Ishikawa (cell line): ENCODE results near the gene SLC41A3.

ENCODE experiments used
- CEBPB ChIP-seq: IDR thresholded peaks from 2 replicates; pipeline ENCODE4 v1.6.1; 2012
- CREB1 ChIP-seq: IDR thresholded peaks from 2 replicates; pipeline ENCODE4 v1.6.1; 2012; ENCODE audit warnings: low read depth
- EGR1 ChIP-seq: IDR thresholded peaks from 2 replicates; pipeline ENCODE4 v1.6.1; 2012
- EP300 ChIP-seq: IDR thresholded peaks from 2 replicates; pipeline ENCODE4 v1.6.1; 2012; ENCODE audit warnings: borderline replicate concordance
- FOXM1 ChIP-seq: IDR thresholded peaks from 2 replicates; pipeline ENCODE4 v1.6.1; 2012; ENCODE audit warnings: low read depth, borderline replicate concordance
- MAX ChIP-seq: IDR thresholded peaks from 2 replicates; pipeline ENCODE4 v1.6.1; 2012
- NFIC ChIP-seq: IDR thresholded peaks from 2 replicates; pipeline ENCODE4 v1.6.1; 2012
- RAD21 ChIP-seq: IDR thresholded peaks from 2 replicates; pipeline ENCODE4 v1.6.1; 2012; ENCODE audit warnings: low read depth
- REST ChIP-seq: IDR thresholded peaks from 2 replicates; pipeline ENCODE4 v1.6.1; 2012; ENCODE audit warnings: low read depth, mild to moderate bottlenecking
- TAF1 ChIP-seq: IDR thresholded peaks from 2 replicates; pipeline ENCODE4 v1.6.1; 2012; ENCODE audit warnings: low read depth, mild to moderate bottlenecking
- TCF12 ChIP-seq: IDR thresholded peaks from 2 replicates; pipeline ENCODE4 v1.6.1; 2012; ENCODE audit warnings: low read depth
- TEAD4 ChIP-seq: IDR thresholded peaks from 2 replicates; pipeline ENCODE4 v1.6.1; 2012
- USF1 ChIP-seq: IDR thresholded peaks from 2 replicates; pipeline ENCODE4 v1.6.1; 2012
- YY1 ChIP-seq: IDR thresholded peaks from 2 replicates; pipeline ENCODE4 v1.6.1; 2012; ENCODE audit warnings: low read depth
- ZBTB7A ChIP-seq: IDR thresholded peaks from 2 replicates; pipeline ENCODE4 v1.6.1; 2012; ENCODE audit warnings: low read depth

Gene SLC41A3

GRCh38 chr3:126036056-126036549, 47.8 kb downstream of the SLC41A3 start:
- TF ChIP-seq TAF1 (no peak), EGR1 (no peak), RAD21 (no peak), TCF12 (no peak), TEAD4 (no peak), CREB1 (no peak), YY1 (no peak), REST (no peak), EP300 (no peak), USF1 (no peak)

GRCh38 chr3:126035362-126036050, 48.4 kb downstream of the SLC41A3 start:
- no peak for TF ChIP-seq TAF1
- TF ChIP-seq TCF12, result no peak
- TF ChIP-seq TEAD4, result no peak
- TF ChIP-seq MAX, result no peak
- no peak for TF ChIP-seq RAD21
- TF ChIP-seq USF1, result no peak
- TF ChIP-seq CREB1, result no peak
- TF ChIP-seq FOXM1, result no peak
- no peak for TF ChIP-seq YY1
- TF ChIP-seq EP300, result no peak

GRCh38 chr3:126034481-126035361, 49.2 kb downstream of the SLC41A3 start:
- TF ChIP-seq NFIC, result no peak
- TF ChIP-seq MAX, result no peak
- no peak for TF ChIP-seq RAD21
- no peak for TF ChIP-seq YY1
- no peak for TF ChIP-seq CREB1
- no peak for TF ChIP-seq EP300
- TF ChIP-seq USF1, result no peak
- no peak for TF ChIP-seq TEAD4
- no peak for TF ChIP-seq REST
- no peak for TF ChIP-seq CEBPB
- no peak for TF ChIP-seq TAF1
- no peak for TF ChIP-seq ZBTB7A
- no peak for TF ChIP-seq FOXM1
- TF ChIP-seq TCF12, result no peak
- TF ChIP-seq EGR1, result no peak

- TF ChIP-seq TCF12, result no peak
- TF ChIP-seq RAD21, result no peak
Measured at GRCh38 chr3:126033765-126034164, 50.2 kb downstream of the SLC41A3 start.

GRCh38 chr3:126033051-126033745, 50.7 kb downstream of the SLC41A3 start:
- TF ChIP-seq CREB1 (no peak), CEBPB (no peak), YY1 (no peak), TAF1 (no peak), ZBTB7A (no peak), REST (no peak), USF1 (no peak), EGR1 (no peak), RAD21 (no peak), MAX (no peak), EP300 (no peak), TEAD4 (no peak), FOXM1 (no peak), NFIC (no peak), TCF12 (no peak)
